ENCODE results near the gene LILRB5.
"Not testable (repeated sequence)": the region's sequence is repeated elsewhere in the genome, so short reads cannot be mapped to it uniquely, and the experiment has no call there.

The LILRB5 gene

DNA sequence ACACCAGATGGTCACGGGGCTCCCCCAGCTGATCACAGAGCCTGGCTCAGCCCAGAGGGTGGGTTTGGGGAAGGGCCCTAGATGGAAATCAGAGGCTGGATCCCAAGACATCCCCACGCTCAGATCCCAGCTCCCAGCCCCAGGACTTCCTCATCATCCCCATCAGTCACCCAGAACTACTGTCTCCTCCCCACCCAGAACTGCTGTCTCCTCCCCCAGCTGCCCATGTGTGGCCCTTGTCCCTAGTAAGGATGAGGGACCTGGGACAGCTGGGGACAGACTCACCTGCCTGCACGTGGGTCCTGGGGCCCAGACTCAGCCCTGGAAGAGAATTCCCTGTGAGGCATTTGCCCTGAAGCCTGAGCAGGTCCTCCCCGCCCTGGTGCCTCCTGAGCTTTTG is 14.8 kb downstream of the LILRB5 start:
- not testable (repeated sequence) for DNase-seq (ENCODE audit: low read depth)

DNA sequence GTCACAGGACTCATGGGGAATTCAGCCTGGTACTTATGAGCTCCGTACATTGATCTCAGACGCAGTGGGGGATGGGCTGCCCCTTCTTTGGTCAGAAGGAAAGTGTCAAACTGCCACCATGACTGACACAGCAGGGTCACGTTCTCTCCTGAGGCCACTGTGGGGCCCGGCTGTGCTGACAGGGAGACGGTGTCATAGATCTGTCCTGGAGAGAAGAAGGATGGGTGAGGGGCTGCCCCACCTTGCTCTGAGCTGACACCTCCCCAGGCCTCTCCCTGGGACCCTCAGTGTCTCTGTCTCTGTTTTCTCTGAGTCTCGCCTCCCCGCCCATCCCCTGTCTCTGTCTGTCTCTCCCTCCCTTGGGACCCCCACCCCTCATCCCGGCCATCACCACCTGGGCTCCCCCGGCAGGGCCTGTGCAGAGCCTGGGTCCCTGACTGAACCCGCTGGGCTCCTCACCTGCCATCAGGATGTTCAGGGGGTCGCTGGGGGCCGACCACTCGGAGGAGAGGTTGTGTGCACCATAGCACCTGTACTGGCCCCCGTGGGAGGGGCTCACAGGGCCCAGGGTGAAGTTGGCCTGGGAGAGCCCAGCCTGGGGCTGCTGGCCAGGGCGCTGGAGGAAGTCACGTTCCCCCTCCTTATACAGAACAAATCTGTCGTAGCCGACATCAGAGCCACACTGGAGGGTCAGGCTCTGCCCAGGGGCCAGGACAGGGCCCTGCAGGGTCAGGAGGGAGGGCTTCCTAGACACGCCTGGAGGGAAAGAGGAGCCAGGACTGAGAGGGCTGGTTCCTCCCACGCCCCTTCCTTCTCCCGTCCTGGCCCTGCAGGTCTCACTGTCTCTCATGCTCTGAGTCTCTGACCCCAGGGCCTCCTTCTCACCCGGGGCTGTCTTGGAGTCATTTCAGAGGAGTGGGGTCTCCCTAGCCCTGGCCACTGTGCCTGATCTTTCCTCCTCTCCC is 16.4 kb downstream of the LILRB5 start:
- not testable (repeated sequence) for DNase-seq (ENCODE audit: low read depth)

DNA sequence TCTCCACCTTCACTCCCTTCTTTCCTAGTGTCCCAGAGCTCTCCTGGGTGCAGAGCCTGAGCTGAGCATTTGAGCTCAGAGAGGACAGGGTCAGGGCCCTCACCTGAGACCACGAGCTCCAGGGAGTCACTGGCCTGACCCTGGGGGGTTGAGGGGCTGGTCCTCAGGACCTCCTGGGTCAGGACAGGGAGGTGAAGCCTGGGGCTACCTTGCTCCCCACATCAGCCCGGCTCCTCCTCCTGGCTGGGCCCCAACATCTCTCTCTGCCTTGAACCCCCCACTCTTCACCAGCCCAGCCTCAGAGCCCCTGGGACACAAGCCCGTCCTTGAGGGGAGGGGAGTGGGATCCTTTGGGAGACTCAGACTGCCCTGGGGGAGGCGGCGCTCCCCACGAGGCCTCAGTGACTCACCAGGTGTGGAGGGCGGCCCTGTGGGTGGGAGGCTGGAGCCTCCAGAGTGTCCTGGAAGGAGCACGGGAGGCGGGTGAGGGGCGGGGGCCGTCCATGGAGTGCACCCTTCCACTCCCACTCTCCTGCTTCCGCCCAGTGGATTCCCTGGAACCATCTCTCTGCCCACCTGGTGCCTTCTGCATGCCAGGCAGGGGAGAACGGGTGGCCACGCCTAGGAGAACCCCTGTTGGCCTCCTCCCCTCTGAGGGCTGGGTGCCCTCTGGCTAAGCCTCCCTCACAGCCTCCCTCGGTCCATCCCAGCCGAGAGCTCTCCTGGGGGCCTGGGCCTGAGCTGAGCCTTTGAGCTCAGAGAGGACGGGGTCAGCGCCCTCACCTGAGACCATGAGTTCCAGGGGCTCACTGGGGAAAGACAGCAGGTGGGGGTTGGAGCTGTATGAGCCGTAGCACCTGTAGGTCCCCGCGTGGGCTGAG is 17.3 kb downstream of the LILRB5 start:
- DNase-seq (ENCODE audit: low read depth), result not testable (repeated sequence)

DNA sequence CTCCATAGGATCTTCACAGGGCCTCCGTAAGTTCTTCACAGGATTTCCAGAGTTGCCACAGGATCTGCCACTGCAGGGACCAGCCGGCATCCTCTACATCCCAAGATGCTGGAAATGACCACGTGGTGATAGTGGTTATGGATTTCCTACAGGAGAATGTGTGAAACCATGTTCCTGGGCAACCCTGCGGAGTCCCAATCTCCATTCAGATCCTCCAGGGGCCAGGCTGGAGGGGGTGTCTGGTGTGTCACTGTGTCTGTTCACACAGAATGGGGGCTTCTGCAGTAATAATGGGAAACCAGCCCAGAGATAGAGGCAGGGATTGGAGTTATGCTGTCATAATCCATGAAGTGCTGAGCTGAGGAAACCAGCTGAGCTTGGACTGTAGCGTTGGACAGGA is 23.1 kb downstream of the LILRB5 start:
- no peak for DNase-seq (ENCODE audit: low read depth)

DNA sequence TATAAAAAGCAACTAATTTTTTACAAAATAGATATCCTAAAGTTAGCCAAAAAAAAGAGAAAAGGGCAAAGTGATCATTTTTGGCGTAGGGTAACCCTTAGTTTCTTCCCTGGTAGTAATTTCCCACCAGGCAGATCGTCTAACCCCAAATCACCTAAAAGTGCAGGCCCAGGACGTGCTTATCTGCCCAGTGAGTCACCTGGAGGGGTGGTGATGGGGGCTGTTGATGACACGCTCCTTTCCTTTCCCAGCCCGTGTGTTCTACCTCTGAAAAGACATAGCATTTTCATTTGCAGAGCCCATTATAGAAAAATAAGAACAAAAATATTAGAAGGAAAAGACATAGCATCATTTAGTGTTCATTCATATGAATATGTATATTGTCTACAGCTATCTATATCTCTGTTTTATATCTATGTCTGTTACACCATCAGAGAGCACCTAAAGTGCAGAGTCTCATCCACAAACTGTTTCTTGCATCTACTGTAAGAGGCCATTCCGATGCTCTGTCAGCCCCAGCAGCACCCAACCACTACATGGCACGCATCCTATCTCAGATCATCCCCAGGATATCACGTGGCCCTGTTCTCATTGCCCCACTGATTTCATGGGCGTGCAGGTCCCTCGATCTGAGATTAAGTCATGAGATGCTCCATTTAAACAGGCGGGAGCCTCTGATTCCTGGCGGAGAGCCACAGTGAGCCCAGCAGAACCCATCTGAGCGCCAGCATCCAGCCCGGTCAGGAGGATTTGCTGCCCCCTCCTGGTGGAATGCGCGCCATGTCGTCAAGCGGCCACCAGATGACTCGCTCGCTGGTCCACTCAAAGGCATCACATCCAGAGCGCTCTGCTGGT is 25.8 kb downstream of the LILRB5 start:
- DNase-seq (ENCODE audit: low read depth), result peak; percentile 60

DNA sequence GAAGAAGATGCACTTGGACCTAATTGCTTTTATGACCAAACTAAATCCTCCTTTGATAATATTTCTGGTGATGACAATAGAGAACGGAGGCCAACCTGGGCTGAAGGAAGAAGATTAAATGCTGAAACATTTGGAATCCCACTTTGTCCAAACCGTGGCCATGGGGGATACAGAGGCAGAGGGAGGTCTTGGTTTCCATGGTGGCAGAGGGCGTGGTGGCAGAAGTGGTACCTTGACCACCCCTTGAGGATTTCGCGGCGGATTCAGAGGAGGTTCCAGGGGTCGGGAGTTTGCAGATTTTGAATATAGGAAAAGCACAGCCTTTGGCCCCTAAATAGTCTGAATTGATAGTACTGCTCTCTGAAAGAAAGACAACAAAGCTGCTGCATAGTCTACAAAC is 27.0 kb downstream of the LILRB5 start:
- DNase-seq (ENCODE audit: low read depth), result no peak

DNA sequence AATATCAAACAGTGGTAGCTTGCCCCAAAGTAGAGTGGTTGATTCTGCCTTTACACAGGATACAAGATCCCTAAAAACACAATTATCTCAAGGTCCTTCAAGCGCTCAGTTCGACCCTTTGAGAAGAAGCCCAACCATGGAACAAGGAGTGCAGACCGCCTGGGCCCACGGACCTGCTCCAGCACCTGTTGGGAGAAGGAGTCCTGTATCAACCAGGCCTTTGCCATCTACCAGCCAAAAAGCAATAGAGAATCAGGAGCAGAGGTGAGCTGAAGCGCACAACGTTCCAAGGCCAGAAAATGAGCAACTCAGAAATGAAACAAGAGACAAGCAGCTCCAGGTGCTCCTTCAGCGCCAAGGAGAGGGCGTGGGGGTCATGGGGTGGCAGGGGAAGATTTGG is 27.9 kb downstream of the LILRB5 start:
- DNase-seq (ENCODE audit: low read depth), result no peak

DNA sequence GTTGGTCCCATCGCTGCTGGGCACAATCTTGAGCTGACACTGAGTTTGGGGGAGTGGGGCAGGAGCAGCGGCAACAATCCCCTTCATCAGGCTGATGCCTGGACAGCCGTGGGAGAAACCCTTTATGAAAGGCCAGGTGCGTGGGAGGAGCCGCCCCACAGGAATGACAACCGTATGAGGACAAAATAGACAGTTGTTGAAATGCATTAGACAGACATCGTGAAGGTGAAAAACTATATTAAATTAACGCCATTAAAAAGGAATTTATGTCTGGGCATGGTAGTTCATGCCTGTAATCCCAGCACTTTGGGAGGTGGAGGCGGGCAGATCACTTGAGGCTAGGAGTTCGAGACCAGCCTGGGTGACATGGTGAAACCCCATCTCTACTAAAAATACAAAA is 32.5 kb downstream of the LILRB5 start:
- DNase-seq (ENCODE audit: low read depth), result not testable (repeated sequence)

DNA sequence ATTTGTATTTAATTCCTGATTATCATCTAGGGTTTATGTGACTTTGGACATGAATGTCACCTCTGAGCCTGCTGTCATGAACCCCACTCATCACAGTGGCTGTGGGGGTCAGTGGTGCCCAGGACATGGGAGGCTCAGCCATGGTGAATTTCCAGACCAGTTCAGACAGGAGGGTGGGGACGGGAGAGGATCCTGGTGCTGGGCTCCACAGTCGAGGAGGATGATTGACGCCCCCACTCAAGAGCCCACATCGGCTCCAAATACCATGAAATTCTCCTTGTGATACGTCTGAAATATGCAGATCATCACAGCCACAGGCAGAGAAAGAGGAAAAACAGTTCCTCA is 33.2 kb downstream of the LILRB5 start:
- not testable (repeated sequence) for DNase-seq (ENCODE audit: low read depth)

DNA sequence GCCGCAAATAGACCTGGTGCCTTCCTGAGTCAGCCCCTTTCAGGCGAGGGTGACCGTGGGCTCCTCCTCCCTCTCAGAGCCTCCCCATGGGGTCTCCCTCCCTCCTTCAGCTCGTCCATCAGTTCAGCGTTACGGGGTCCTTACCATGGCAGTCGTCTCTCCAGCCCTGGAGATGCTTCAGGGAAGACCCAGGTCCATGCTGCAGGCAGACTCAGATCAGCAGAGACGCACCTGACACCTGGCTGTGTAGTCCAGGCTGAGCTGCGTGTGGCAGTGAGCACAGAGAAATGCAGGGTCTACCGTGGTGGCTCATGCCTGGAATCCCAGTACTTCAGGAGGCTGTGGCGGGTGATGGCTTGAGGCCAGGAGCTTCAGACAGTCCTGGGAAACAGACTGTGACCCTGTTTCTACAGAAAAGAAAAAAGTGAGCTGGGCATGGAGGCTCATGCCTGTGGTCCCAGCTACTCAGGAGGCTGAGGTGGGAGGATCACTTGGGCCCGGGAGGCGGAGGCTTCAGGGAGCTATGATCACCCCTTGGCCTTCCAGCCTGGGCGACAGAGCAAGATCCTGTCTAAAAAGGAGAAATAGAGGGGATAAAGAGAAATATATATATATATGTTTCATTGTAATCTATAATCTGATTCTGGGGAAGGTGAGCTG is 33.7 kb downstream of the LILRB5 start:
- DNase-seq (ENCODE audit: low read depth), result not testable (repeated sequence)

DNA sequence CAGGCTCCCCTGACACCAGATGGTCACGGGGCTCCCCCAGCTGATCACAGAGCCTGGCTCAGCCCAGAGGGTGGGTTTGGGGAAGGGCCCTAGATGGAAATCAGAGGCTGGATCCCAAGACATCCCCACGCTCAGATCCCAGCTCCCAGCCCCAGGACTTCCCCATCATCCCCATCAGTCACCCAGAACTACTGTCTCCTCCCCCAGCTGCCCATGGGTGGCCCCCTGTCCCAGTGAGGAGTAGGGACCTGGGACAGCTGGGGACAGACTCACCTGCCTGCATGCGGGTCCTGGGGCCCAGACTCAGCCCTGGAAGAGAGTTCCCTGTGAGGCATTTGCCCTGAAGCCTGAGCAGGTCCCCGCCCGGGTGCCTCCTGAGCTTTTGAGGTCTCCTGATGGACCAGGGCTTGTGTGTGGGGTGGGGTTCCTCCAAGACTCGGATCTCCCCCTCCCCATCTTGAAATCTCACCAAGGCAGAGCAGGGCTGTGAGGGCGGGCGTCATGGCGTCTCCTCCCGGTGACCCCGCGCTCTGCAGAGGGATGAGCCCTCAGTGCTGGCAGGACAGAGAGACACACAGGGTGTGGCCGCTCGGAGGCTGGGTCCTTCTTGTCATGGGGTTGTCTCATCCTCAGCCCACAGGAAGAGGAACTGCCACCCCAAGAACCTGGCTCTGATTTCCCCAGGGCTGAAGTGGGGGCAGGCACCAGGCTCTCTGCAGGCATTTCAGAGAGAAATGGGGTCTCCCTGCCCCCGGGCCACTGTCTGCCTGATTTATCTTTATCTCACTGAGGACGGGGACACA is 34.4 kb downstream of the LILRB5 start, which contains the start of gene LILRB3:
LILRB3 (minus strand) TSS at position 534 of the 803 bp plus-strand sequence; CDS start at position 503, 31 bp downstream.
- DNase-seq (ENCODE audit: low read depth), result not testable (repeated sequence)

DNA sequence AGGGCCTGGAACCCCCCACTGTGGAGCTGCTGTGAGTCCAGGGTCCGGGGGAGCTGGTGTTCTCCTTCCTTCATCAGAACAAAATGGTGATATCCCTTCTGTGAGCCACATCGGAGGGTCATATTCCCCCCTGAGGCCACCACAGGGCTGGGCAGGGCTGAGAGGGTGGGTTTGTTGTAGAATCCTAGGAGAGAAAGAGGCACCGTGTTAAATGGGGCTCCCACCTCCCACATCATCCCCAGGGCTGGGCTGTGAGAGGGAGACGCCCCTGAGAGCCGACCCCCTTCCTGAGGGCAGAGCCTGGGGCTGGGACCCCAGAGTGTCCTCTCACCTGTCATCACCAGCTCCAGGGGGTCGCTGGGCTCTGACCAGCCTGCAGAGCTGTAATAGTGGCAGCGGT is 35.1 kb downstream of the LILRB5 start:
- not testable (repeated sequence) for DNase-seq (ENCODE audit: low read depth)

DNA sequence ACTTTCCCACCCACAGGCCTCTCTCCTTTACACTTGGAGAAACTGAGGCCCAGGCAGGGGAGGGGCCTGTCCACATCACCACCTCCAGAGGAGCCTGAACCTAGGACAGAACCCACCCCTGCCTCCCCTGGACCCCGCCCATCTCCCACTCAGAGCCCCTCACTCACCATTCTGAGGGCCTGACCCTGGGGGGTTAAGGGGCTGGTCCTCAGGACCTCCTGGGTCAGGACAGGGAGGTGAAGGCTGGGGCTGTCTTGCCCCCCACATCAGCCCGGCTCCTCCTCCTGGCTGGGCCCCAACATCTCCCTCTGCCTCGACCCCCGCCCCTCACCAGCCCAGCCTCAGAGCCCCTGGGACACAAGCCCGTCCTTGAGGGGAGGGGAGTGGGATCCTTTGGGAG is 37.4 kb downstream of the LILRB5 start:
- not testable (repeated sequence) for DNase-seq (ENCODE audit: low read depth)

DNA sequence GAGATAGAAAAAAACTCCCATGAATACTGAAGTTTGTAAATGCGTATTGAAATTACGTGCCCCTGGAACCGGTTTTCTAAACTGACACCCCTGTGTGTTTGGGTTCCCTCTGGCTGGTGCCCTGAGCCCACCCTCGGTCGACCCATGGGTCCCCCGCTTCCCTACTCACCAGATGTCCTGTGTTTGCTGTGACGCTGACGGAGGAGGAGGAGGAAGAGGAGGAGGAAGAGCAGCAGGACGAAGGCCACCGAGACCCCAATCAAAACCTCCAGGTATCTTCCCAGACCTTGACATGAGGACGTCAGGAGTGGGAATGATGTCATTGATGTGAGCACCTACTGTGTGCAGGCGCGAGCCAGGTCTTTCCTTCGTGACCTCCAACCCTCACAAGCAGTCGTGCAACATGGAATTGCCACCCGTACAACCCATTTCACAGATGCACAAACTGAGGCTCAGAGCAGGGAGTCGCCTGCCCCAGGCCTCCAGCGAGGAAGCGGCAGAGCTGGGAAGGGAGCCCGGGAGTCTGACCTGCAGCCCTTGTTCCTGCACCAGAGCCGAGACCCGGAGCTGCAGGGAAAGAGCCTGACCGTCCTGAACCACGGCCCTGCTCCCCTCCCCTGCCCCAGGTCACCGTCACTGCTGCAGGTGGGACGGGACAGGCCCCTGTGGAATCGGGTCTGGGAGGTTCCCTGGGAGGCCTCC is 38.0 kb downstream of the LILRB5 start:
- DNase-seq (ENCODE audit: low read depth), result no peak

DNA sequence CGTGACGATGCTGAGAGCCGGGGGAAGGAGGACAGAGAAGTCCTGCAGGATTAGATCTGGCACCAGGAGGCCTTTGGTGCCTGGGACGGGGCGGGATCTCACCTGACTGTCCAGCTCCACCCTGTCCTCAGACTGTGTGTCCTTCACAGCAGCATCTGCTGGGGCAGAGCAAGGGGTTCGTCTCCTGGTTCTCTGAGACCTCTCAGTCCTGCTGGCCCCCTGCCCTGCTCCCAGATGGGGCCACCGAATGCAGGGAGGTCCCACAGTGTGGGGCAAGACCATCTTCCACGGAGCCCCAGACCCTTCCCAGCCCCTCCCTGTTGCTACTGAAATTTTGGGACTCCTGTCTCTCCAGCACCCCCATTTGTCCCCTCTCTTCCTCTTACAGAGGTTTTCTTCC is 38.8 kb downstream of the LILRB5 start:
- DNase-seq (ENCODE audit: low read depth), result no peak

DNA sequence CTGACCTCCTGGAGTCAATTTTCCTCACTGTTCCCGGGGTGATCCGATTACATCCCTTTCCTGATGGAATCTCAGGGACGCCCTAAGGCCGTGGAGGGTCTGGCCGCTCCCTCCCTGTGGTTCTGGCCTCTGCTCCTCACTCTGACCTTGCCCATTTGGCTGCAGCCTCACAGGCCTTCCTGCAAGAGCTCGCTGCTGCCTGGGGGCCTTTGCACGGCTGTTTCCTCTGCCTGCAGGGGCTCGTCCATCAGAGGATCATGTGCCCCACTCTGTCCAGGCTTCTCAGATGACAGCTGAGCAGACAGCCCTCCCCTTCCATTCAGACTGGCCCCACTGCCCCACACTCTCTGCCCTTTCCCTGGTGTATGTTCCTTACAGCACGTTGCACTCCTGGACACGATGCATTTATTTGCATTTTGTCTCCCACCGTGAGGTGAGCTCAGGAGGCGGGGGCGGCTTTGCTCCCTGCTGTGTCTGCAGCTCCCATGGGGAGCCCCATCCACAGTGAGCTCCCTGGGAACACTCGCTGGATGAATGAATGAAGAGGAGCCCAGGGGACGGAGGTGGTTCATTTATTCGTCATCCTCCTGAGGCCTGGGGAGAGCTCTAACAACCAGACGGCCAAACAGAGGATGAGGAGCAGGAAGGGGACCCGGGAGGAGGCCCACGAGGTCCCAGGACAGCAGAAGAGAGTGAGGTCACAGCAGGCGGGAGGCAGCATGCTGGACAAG is 39.4 kb downstream of the LILRB5 start:
- not testable (repeated sequence) for DNase-seq (ENCODE audit: low read depth)

DNA sequence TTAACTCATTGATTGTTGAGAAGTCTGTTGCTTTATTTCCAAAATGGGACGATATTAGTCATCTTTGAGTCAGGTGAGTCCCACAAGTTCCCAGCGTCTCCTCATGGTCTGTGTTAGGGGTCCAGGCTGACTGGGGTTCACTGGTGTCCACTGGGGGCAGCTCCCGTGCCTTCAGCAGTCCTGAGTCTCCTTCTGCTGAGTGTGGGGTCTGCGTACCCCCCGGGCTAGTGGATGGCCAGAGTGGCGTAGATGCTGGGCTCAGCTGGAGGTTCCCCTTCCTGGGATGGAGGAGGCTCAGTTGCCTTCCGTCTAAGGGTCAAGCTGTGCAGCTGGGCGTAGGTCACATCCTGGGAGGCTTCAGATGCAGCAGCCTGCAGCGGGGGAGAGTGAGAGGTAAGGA is 40.2 kb downstream of the LILRB5 start:
- no peak for DNase-seq (ENCODE audit: low read depth)

DNA sequence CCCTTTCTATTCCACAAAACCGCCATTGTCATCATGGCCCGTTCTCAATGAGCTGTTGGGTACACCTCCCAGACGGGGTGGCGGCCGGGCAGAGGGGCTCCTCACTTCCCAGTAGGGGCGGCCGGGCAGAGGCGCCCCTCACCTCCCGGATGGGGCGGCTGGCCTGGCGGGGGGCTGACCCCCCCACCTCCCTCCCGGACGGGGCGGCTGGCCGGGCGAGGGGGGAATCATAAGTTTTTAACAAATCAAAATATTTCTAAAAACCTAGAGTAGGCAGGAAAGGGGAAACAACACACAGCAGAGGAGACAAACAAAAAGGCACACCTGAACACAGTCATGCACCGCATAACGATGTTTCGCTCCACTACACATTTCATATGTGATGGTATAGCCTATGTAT is 42.3 kb downstream of the LILRB5 start:
- DNase-seq (ENCODE audit: low read depth), result not testable (repeated sequence)

DNA sequence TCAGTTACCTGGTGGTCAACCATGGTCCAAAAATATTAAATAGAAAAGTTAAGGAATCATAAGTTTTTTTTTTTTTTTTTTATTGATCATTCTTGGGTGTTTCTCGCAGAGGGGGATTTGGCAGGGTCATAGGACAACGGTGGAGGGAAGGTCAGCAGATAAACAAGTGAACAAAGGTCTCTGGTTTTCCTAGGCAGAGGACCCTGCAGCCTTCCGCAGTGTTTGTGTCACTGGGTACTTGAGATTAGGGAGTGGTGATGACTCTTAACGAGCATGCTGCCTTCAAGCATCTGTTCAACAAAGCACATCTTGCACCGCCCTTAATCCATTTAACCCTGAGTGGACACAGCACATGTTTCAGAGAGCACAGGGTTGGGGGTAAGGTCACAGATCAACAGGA is 42.9 kb downstream of the LILRB5 start:
- DNase-seq (ENCODE audit: low read depth), result not testable (repeated sequence)
